AG20443 (cell line): ENCODE results near the gene SH2D3A.
"Not testable (repeated sequence)": the region's sequence is repeated elsewhere in the genome, so short reads cannot be mapped to it uniquely, and the experiment has no call there.

Experiments used
- DNase-seq: peaks from one replicate; pipeline ENCODE4 v3.0.0; 2012; ENCODE audit warnings: low spot score, mixed read lengths

The SH2D3A gene

DNA sequence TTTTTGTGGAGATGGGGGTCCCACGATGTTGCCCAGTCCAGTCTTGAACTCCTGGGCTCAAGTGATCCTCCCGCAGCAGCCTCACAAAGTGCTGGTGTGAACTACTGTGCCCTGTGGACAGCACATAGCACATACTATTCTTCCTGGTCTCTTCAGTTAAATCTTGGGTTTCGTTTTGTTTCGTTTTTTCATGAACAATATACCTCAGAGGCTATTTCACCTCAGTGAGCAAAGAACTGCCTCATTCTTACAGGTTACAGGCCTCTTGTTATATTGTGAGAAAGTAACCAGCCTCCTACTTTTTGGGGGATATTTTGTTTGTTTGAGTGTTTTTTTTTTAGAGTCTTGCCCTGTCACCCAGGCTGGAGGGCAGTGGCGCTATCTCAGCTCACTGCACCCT lies 45.5 kb downstream of the SH2D3A start:
- no peak for DNase-seq

DNA sequence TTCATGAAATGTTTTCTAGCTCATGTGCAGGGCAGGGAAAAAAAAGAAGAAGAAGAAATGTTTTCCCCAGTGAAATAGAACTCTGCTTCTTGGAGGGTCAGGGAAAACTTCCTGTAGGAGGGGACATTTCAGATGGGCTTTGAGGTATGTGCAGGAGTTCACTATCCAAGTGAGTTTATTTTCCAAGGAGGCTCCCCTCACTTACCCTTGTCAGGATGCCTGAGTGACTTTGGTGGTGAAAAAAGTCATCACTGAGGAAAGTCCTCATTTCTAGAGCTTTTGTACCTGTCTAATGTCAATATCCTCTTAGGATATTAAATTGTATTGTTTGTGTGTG lies 46.1 kb downstream of the SH2D3A start:
- DNase-seq: no peak

DNA sequence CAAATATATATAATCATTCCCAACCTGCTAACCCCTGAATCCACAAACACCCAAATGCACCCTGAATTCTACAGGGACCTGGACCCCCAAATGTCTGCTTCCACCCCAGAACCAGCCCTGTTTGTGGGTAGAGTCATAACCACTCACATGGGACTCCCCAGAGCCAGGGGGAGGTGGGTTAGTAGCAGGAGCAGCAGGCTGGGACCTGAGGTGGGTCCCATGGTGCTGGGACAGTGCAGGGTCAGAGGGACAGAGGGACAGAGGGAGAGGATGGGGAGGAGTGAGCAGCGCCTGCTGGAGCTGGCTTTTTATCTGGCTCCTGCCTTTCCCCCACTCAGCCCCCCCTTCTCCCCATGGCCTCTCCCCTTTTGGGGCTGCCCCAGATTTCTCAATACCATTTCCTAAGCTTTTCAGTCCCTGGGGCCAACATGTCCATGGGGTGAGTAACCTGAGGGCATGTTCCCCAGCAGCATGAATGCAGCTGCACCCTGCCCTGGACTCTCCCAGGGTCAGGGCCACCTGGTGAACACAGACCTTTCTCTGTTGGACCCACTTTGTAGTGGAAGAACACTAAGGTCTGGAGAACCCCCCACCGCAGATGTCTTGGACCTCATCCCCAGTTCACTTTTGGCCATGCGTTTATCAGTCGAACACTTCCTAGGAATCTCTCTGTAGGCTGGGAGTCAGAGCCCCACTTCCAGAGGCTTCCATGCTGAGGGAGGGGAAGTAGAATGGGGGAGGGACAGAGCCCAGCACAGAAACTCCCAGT lies 46.7 kb downstream of the SH2D3A start, which contains the start of gene C3:
C3 (minus strand) TSS at position 282 of the 769 bp plus-strand sequence; CDS start at position 221, 61 bp downstream.
- DNase-seq: peak; percentile 88

DNA sequence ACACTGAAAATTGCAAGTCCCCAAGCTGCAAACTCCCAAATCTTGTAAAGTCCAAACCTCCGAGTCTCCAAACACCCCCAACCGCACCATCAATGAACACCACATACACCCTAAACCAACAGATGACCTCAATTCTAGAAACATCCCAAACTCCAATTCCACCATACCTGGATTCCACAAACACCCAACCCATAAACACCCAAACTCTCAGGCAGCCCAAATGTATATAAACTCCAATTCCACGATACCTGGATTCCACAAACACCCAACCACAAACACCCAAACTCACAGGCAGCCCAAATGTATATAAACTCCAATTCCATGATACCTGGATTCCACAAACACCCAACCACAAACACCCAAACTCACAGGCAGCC lies 47.3 kb downstream of the SH2D3A start:
- no peak for DNase-seq

GRCh38 chr19:6719540-6719861 lies 47.7 kb downstream of the SH2D3A start:
- DNase-seq: no peak

- DNase-seq: peak; percentile 51
Observed at GRCh38 chr19:6718741-6719539, 48.3 kb downstream of the SH2D3A start.

- no peak for DNase-seq
Observed at GRCh38 chr19:6718111-6718740, 49.0 kb downstream of the SH2D3A start.

DNA sequence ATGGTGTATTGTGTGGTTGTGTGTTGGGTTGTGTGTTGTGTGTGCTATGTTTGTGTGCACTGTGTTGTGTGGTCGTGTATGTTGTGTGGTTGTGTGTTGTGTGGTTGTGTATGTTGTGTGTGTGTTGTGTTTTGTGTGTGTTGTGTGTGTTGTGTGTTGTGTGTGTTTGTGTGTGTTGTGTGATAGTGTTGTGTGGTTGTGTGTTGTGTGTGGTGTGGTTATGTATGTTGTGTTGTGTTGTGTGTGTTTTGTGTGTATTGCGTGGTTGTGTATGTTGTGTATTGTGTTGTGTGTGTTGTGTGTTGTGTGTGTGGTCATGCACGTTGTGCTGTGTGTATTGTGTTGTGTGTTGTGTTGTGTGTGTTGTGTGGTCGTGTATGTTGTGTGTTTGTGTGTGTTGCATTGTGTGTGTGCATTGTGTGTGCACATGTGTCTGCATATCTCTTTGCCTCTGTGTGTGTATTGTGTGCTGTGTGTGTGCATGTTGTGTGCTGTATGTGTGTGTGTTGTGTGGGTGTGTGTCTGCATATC lies 49.7 kb downstream of the SH2D3A start:
- no peak for DNase-seq

- no peak for DNase-seq
Observed at GRCh38 chr19:6717036-6717435, 50.2 kb downstream of the SH2D3A start.

DNA sequence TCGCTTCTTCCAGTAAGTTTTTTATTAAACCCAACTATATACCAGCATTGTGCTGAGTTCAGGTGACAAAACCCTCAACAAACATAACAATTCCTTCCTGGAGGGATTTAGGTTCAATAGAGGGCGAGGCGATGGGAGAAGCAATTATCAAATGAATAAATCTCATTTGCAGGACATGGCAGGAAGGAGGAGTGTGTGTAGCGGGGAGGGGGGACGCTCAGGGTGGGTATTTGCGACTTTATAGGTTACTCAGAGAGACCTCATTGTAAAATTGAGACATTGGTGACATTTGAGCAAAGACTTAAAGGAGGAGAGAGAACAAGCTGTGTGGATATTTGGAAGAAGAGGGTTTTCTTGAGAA lies 50.6 kb downstream of the SH2D3A start:
- no peak for DNase-seq

DNA sequence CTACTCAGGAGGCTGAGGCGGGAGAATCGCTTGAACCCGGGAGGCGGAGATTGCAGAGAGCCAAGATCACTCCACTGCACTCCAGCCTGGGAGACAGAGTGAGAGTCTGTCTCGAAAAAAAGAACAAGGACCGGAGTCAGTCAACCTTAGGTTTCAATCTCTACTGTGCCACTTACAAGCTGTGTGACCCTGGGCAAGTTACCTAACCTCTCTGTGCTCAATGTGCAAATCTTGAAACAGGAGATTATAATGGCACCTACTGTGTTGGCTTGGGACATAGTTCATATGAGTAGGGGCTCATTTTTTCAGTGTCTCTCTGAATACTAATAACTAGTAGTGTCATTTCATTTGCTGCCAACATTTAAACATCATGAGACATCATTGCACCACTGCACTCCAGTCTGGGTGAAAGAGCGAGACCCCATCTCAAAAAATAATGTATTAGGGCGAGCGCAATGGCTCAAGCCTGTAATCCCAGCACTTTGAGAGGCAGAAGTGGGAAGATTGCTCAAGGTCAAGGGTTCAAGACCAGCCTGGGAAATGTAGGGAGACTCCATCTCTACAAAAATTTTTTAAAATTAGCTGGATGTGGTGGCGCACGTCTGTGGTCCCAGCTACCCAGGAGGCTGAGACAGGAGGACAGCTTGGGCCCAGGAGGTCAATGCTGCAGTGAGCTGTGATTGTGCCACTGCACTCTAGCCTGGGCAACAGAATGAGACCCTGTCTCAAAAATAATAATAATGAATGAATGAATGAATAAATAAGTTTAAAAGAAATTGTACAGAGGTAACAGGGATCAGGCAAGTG lies 52.3 kb downstream of the SH2D3A start:
- no peak for DNase-seq

GRCh38 chr19:6713773-6714692 lies 53.2 kb downstream of the SH2D3A start:
- no peak for DNase-seq

GRCh38 chr19:6712692-6713670 lies 54.3 kb downstream of the SH2D3A start:
- no peak for DNase-seq

DNA sequence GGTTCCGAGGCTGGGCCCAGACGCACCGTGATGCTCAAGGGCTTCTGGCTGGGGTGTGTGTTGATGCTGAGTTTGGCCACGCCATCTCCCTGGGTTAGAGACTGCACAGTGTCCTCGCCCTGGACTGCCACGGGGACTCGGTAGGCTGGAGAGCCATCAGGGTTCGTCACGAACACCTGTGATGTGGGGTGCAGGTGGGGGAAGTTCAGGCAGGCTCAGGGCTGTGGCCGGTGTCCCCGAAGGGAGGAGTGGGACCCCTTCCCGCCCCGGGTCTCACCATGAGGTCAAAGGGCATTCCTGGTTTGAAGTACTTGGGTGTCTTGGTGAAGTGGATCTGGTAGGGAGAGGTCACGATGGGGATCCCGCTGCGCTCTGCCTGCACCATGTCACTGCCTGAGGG lies 55.0 kb downstream of the SH2D3A start:
- DNase-seq: no peak

GRCh38 chr19:6711605-6712004 lies 55.6 kb downstream of the SH2D3A start:
- no peak for DNase-seq

DNA sequence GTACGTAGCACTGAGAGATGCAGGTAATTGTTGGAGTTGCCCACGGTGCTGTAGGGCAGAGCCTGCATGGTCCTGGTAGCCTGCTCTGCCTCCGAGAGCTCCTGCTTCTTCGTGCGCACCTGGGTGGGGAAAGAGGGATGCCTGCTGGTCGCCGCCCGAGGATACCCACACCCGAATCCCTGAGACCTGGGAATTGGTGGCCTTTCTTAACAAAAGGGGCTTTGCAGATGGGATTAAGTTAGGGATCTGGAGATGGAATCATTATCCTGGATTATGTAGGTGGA lies 56.2 kb downstream of the SH2D3A start:
- DNase-seq: no peak

DNA sequence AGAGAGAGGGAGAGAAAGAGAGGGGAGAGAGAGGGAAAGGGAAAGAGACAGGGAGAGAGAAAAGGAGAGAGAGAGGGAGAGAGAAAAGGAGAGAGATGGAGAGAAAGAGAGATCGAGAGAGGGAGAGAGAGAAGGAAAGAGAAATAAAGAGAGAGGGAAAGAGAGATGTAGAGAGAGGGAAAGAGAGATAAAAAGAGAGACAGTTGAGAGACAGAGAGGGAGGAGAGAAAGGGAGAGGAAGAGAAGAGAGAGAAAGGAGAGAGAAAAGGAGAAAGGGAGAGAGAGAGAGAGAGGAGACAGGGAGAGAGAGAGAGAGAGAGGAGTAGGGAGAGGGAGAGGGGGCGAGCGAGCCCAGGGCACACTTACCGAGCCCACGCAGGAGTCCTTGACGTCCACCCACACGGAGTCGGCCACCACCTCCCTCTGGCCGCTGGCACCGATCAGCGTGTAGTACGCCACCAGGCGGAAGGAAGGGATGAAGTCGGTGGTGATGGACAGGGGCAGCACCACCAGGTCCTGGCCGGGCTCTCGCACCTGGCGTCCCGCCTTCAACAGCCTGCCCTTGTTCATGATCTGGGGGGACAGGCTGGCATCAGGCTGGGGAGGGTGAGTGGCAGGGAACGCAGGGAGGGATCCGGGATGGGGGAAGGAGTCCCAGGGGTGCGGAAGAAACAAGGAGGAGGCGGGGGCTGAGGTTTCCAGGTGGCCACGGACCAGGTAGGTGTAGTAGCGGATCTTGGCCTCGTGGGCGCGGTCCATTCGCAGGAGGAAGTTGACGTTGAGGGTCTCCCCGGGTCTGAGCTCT lies 56.8 kb downstream of the SH2D3A start:
- DNase-seq: no peak

DNA sequence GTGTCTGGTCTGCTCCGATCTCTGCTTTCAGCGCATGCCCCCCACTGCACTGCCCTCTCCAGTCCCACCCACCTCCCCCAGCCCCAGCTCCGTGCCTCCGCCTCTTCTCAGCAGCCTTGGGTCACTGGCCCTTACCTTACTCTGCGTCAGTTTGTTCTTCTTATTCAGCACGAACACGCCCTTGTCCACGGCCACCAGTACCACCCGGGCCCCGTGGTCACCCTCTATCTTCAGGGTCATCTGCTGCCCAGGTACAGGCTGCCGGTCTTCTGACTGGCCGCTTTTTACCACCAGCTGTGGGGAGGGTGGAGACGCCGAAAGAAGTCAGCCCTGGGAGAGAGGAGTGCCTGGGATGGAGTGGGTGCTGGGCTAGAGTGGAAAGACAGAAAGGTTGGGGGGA lies 57.7 kb downstream of the SH2D3A start:
- no peak for DNase-seq

DNA sequence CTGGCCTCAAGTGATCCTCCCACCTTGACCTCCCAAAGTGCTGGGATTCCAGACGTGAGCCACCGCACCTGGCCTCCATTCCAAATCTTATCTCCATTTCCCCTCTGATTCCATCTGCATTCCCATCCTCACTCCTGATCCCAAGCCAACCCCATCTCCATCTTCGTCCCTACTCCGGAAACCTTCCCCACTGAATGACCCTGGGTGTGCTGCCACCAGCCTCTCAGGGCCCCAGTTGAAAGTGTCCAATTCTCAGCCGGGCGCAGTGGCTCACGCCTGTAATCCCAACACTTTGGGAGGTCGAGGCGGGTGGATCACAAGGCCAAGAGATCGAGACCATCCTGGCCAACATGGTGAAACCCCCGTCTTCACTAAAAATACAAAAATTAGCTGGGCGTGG lies 58.3 kb downstream of the SH2D3A start:
- DNase-seq: not testable (repeated sequence)
